ENCODE data around the gene NANOS3.

DNA sequence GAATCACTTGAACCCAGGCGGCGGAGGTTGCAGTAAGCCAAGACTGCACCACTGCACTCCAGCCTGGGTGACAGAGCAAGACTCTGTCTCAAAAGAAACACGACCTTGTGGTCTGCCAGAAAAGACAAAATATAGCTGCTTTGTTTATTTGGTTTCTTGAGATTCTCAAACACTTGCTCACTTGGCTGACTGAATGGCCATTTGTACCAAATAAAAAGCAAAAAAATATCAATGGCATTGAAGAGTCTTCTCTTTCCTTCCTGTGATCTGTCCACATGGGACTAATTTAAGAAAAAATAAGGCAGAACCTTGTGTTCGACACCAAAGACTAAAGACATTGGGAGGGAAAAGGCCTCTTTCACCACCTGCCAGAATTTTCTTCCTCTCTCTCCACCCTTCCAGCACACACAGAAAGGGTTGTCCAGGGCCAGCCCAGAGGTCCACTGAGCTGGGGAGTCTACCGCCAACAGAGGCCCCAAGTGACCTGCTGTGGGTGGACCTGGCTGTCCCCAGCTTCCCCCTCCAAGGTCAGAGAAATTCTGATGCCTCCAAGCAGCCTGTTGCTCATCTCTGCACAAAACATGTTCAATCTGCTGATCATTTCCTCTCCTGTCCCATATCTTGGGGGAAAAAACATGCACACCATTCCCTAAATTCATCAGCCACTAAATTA lies 23.1 kb downstream of the NANOS3 start:
- TF ChIP-seq, protein P1, sequence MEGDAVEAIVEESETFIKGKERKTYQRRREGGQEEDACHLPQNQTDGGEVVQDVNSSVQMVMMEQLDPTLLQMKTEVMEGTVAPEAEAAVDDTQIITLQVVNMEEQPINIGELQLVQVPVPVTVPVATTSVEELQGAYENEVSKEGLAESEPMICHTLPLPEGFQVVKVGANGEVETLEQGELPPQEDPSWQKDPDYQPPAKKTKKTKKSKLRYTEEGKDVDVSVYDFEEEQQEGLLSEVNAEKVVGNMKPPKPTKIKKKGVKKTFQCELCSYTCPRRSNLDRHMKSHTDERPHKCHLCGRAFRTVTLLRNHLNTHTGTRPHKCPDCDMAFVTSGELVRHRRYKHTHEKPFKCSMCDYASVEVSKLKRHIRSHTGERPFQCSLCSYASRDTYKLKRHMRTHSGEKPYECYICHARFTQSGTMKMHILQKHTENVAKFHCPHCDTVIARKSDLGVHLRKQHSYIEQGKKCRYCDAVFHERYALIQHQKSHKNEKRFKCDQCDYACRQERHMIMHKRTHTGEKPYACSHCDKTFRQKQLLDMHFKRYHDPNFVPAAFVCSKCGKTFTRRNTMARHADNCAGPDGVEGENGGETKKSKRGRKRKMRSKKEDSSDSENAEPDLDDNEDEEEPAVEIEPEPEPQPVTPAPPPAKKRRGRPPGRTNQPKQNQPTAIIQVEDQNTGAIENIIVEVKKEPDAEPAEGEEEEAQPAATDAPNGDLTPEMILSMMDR (IDR thresholded peaks at IDR 0.05), result no peak
- no peak for TF ChIP-seq EZH2 (IDR thresholded peaks at IDR 0.05)
- TF ChIP-seq EZH2phosphoT487 (IDR thresholded peaks at IDR 0.05), result no peak

All from neural progenitor cell (in vitro differentiated cells).